ENCODE measurements around the gene RNASEH1.

GRCh38 chr2:3604207-3604877, 46.2 kb upstream of the RNASEH1 start:
- TF ChIP-seq CTCF (IDR thresholded peaks at IDR 0.05; ENCODE audit: low read depth, low read length) (no peak), MAX (IDR thresholded peaks at IDR 0.05; ENCODE audit: low read depth, low read length) (no peak), POLR2A (IDR thresholded peaks at IDR 0.05; ENCODE audit: extremely low read depth, insufficient read length) (no peak), MYC (IDR thresholded peaks at IDR 0.05; ENCODE audit: low read depth, low read length) (no peak)

Data from NB4 (cell line).